ENCODE results near the gene TMEM232. TPM values are rescaled to one million over a fixed set of nuclear protein-coding genes. Genes with fewer than 3 reads are reported as not detected.

The TMEM232 gene
- total RNA-seq, 1 experiment from 2014 or later: 1.3 TPM

- H3K36me3 Mint-ChIP-seq: peaks cover 6% of the 10 kb centered on the region
- ATAC-seq (no peak), DNase-seq (ENCODE audit: low spot score) (no peak)
- TF ChIP-seq, protein P1, sequence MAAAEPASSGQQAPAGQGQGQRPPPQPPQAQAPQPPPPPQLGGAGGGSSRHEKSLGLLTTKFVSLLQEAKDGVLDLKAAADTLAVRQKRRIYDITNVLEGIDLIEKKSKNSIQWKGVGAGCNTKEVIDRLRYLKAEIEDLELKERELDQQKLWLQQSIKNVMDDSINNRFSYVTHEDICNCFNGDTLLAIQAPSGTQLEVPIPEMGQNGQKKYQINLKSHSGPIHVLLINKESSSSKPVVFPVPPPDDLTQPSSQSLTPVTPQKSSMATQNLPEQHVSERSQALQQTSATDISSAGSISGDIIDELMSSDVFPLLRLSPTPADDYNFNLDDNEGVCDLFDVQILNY (CRISPR knock-in tag; IDR thresholded peaks at IDR 0.05): no peak
- TF ChIP-seq ZNF512 (CRISPR knock-in tag; IDR thresholded peaks at IDR 0.05; ENCODE audit: borderline replicate concordance): no peak
- TF ChIP-seq HMGA2 (CRISPR knock-in tag; IDR thresholded peaks at IDR 0.05): no peak
- TF ChIP-seq ZNF317 (CRISPR knock-in tag; IDR thresholded peaks at IDR 0.05; ENCODE audit: borderline replicate concordance, low read depth): no peak
- no peak for TF ChIP-seq FOXK1 (CRISPR knock-in tag; IDR thresholded peaks at IDR 0.05)
- no peak for TF ChIP-seq RELA (CRISPR knock-in tag; IDR thresholded peaks at IDR 0.05; ENCODE audit: borderline replicate concordance)
- no peak for TF ChIP-seq USF2 (CRISPR knock-in tag; IDR thresholded peaks at IDR 0.05)
- no peak for TF ChIP-seq ZNF232 (CRISPR knock-in tag; IDR thresholded peaks at IDR 0.05)
- no peak for TF ChIP-seq MXD4 (CRISPR knock-in tag; IDR thresholded peaks at IDR 0.05; ENCODE audit: borderline replicate concordance)
- TF ChIP-seq RORB (CRISPR knock-in tag; IDR thresholded peaks at IDR 0.05): no peak
- TF ChIP-seq ETV6 (CRISPR knock-in tag; IDR thresholded peaks at IDR 0.05): no peak
- TF ChIP-seq ZNF532 (CRISPR knock-in tag; IDR thresholded peaks at IDR 0.05; ENCODE audit: borderline replicate concordance): no peak
- no peak for TF ChIP-seq IRF1 (CRISPR knock-in tag; IDR thresholded peaks at IDR 0.05)
- TF ChIP-seq SMAD3 (CRISPR knock-in tag; IDR thresholded peaks at IDR 0.05; ENCODE audit: borderline replicate concordance): no peak
- no peak for TF ChIP-seq ZBTB21 (CRISPR knock-in tag; IDR thresholded peaks at IDR 0.05; ENCODE audit: borderline replicate concordance)
- TF ChIP-seq, protein P2, sequence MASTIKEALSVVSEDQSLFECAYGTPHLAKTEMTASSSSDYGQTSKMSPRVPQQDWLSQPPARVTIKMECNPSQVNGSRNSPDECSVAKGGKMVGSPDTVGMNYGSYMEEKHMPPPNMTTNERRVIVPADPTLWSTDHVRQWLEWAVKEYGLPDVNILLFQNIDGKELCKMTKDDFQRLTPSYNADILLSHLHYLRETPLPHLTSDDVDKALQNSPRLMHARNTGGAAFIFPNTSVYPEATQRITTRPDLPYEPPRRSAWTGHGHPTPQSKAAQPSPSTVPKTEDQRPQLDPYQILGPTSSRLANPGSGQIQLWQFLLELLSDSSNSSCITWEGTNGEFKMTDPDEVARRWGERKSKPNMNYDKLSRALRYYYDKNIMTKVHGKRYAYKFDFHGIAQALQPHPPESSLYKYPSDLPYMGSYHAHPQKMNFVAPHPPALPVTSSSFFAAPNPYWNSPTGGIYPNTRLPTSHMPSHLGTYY (CRISPR knock-in tag; IDR thresholded peaks at IDR 0.05): no peak
- TF ChIP-seq, protein P3, sequence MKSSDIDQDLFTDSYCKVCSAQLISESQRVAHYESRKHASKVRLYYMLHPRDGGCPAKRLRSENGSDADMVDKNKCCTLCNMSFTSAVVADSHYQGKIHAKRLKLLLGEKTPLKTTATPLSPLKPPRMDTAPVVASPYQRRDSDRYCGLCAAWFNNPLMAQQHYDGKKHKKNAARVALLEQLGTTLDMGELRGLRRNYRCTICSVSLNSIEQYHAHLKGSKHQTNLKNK (CRISPR knock-in tag; IDR thresholded peaks at IDR 0.05): no peak
- TF ChIP-seq, protein P4, sequence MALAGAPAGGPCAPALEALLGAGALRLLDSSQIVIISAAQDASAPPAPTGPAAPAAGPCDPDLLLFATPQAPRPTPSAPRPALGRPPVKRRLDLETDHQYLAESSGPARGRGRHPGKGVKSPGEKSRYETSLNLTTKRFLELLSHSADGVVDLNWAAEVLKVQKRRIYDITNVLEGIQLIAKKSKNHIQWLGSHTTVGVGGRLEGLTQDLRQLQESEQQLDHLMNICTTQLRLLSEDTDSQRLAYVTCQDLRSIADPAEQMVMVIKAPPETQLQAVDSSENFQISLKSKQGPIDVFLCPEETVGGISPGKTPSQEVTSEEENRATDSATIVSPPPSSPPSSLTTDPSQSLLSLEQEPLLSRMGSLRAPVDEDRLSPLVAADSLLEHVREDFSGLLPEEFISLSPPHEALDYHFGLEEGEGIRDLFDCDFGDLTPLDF (CRISPR knock-in tag; IDR thresholded peaks at IDR 0.05): no peak
- TF ChIP-seq NR1H2 (CRISPR knock-in tag; IDR thresholded peaks at IDR 0.05): no peak
- peaks cover 8% of the 10 kb centered on the region for H3K4me1 Mint-ChIP-seq
- H3K27me3 Mint-ChIP-seq (ENCODE audit: low read depth): no peaks in the 10 kb centered on the region
- no peak overlapping the region for H3K27ac Mint-ChIP-seq
- ChIA-PET POLR2A (no interaction called here), CTCF (no interaction called here)
- peaks cover 16% of the 10 kb centered on the region for H3K9me3 Mint-ChIP-seq
- H3K4me3 Mint-ChIP-seq: no peak overlapping the region
Observed at GRCh38 chr5:110562191-110562590, 164.3 kb downstream of the TMEM232 start.

Data from WTC11 (cell line).